Right ventricle myocardium superior (tissue), 1 donor: ENCODE results near the gene OR56A1. TPM values are rescaled to one million over a fixed set of nuclear protein-coding genes. Genes with fewer than 3 reads are reported as not detected.

ENCODE experiments used
- ATAC-seq: fragments of 200-7000 bp; cut with Tn5 transposase; one replicate; pipeline ENCODE4 v1.9.1; 2020; ENCODE audit warnings: mild to moderate bottlenecking; ENCODE audit not compliant: poor library complexity
- DNase-seq: peaks from one replicate; pipeline ENCODE4 v3.0.0-alpha.2; 2020
- intact Hi-C: fragments of 100-400 bp; cut with DNase I; formaldehyde crosslinking; loops from one replicate; pipeline ENCODE4 v1.11.2; 2022
- total RNA-seq: library from RNA; stranded (reverse); fragmentation: NEBNext Ultra II Directional; extraction: Animal tissue kit (Norgen Biotek cat#: 25700); gene quantifications from one replicate; pipeline ENCODE4 v1.2.1, GENCODE V29; 2021
- donor health status: DM: no; HTN: yes; CAD: no; lungs with severe emphysema.

Gene OR56A1
- total RNA-seq, 1 donor from 2014 or later = not detected

GRCh38 chr11:5994791-5995190, 35.8 kb downstream of the OR56A1 start:
- intact Hi-C loops = no loop called here
- DNase-seq (no peak), ATAC-seq (no peak)

- intact Hi-C loops = no loop called here
- ATAC-seq = no peak
Observed at GRCh38 chr11:5992604-5993251, 37.8 kb downstream of the OR56A1 start.

GRCh38 chr11:5992150-5992549, 38.4 kb downstream of the OR56A1 start:
- ATAC-seq (no peak), DNase-seq (no peak)
- intact Hi-C loops = no loop called here

More at GRCh38 chr11:5992604-5993251, 37.8 kb downstream of the OR56A1 start:
- DNase-seq = no peak

GRCh38 chr11:5989203-5989602, 41.4 kb downstream of the OR56A1 start:
- ATAC-seq (no peak), DNase-seq (no peak)
- intact Hi-C loops = no loop called here

DNA sequence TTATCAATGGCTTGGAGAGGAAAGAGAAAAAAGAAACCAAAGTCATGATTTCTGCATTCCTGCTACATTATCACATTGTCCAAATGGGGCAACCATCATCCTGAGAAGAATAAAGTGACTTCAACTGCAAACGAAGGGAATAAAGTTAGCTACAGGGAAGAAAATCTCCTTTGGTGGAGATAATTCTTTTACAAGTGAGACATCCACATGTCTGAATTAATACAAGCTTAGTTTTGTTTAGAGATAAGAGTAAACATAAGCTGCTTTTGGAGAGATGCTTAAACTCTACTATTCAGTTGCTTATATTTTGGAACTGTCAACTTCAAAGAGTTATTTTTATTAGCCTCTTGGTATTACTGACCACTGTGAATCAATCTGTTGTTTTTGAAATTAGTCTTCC, 43.7 kb downstream of the OR56A1 start, which contains the start of gene OR52L1:
TSS of gene OR52L1 (minus strand) at position 101 of the 400 bp plus-strand sequence. CDS start at position 46, 55 bp downstream.
- ATAC-seq = no peak
- intact Hi-C loops = no loop called here
- no peak for DNase-seq

DNA sequence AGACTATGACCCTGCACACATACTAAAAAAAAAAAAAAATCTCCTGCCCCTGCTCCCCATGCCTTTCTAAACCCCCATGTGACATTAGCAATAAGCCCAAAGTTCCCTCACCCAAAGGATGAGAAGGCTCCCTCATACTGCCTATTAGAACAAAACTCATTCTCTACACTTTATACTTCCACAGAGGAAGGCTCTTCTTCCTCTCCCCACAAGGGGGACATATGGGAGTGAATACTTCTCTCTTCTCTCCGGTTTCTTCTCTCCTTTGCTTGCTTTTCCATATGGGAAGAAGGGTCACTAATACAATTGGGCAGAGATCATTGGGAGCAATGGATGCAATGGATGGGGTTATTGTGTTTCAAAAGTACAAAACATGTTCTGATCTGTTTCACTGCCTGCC, 47.1 kb downstream of the OR56A1 start:
- ATAC-seq = no peak
- DNase-seq = no peak
- intact Hi-C loops = no loop called here

DNA sequence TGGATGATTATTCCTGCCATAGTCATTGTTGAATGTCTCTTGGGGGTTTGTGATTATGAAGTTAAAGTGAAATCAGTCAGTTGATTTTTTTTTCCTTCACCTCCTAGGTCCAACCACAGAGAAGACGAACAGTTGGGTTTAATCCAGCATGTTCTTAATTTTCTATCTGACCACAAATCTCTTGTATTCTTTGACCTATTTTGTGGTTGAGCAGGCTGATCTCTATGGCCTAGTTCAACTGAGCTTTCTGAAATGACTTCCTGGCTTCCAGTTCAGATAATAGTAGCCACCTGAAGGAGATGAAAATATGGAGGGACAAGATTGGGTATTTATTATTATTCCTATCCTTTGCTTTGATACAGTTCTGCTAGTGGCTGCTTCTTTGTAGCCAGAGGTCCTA, 57.0 kb downstream of the OR56A1 start:
- DNase-seq = no peak
- intact Hi-C loops = no loop called here
- no peak for ATAC-seq

Other genes starting within 250 kb of the OR56A1 start
- gene OR52N5, start 247.4 kb downstream of the OR56A1 start, total RNA-seq = not detected
- not detected for gene OR52N1, start 239.5 kb downstream of the OR56A1 start, total RNA-seq
- gene OR52N2, start 221.8 kb downstream of the OR56A1 start, total RNA-seq = not detected
- not detected for gene OR52E6, start 188.9 kb downstream of the OR56A1 start, total RNA-seq
- not detected for gene OR52E8, start 173.1 kb downstream of the OR56A1 start, total RNA-seq
- not detected for gene OR52E4, start 150.1 kb downstream of the OR56A1 start, total RNA-seq
- not detected for gene OR52E5, start 137.6 kb downstream of the OR56A1 start, total RNA-seq
- not detected for gene OR56A3, start 88.5 kb downstream of the OR56A1 start, total RNA-seq
- gene OR56A5, start 62.3 kb downstream of the OR56A1 start, total RNA-seq = not detected
- gene OR52L1, start 43.8 kb downstream of the OR56A1 start, total RNA-seq = not detected
- gene OR56A4, start 23.8 kb downstream of the OR56A1 start, total RNA-seq = not detected
- gene OR56B4, start 76.9 kb upstream of the OR56A1 start, total RNA-seq = not detected
- gene OR52B2, start 139.6 kb upstream of the OR56A1 start, total RNA-seq = not detected
- not detected for gene OR52W1, start 168.5 kb upstream of the OR56A1 start, total RNA-seq
- not detected for gene C11orf42, start 174.8 kb upstream of the OR56A1 start, total RNA-seq
- gene FHIP1B, start 203.9 kb upstream of the OR56A1 start, total RNA-seq = 12.9 TPM
- gene CNGA4, start 208.3 kb upstream of the OR56A1 start, total RNA-seq = not detected
- gene CCKBR, start 229.1 kb upstream of the OR56A1 start, total RNA-seq = not detected